Thoracic aorta (tissue), 2 donors: Measurements from ENCODE around the gene PCNX4. TPM values are rescaled to one million over a fixed set of nuclear protein-coding genes. Genes with fewer than 3 reads are reported as not detected.

Experiments used
- ATAC-seq: fragments of 150-250 bp; one replicate; pipeline ENCODE4 v1.8.0; 2017; ENCODE audit warnings: low read depth; ENCODE audit not compliant: insufficient number of reproducible peaks, low FRiP score
- DNase-seq: peaks from one replicate; pipeline ENCODE4 v3.0.0-alpha.2; 2020; ENCODE audit warnings: low spot score
- H3K27ac ChIP-seq, 2 donors: fragments of 200-600 bp; sonication (generic); 1 replicate in 1 of 2; 2 replicates in 1 of 2; pipeline ENCODE4 v1.5.1; 2016; ENCODE audit warnings: mild to moderate bottlenecking in 2 of 2, moderate library complexity in 2 of 2
- H3K27me3 ChIP-seq: fragments of 200-600 bp; sonication (generic); replicated peaks from 2 replicates; pipeline ENCODE4 v1.6.0; 2016; ENCODE audit warnings: mild to moderate bottlenecking; ENCODE audit not compliant: insufficient read depth
- H3K36me3 ChIP-seq: fragments of 200-600 bp; sonication (generic); one replicate; pipeline ENCODE4 v1.5.1; 2016
- H3K4me1 ChIP-seq, 2 donors: fragments of 200-600 bp; sonication (generic); 1 replicate in 1 of 2; 2 replicates in 1 of 2; pipeline versions ENCODE4 v1.5.1 to v1.6.0; 2016; ENCODE audit warnings: low read depth in 2 of 2, mild to moderate bottlenecking in 1 of 2; ENCODE audit not compliant: control insufficient read depth in 1 of 2
- H3K4me3 ChIP-seq: fragments of 200-600 bp; sonication (generic); 2 replicates; pipeline ENCODE4 v1.5.1; 2016; ENCODE audit warnings: mild to moderate bottlenecking
- H3K9me3 ChIP-seq: fragments of 200-600 bp; sonication (generic); 2 replicates; pipeline ENCODE4 v1.5.1; 2016
- total RNA-seq, 2 donors: library from RNA; depleted of rRNA; stranded (reverse); fragments of >200 nt; gene quantifications; one replicate each; pipeline versions ENCODE4 v1.1.0 to v1.2.3, GENCODE V29; 2016
- TF ChIP-seq, protein P1 (sequence below): fragments of 200-600 bp; sonication (generic); IDR thresholded peaks from one replicate; pipeline ENCODE4 v1.5.1; 2019; ENCODE audit warnings: antibody characterized with exemption

PCNX4 gene
- total RNA-seq, 2 donors from 2014 or later, result 26.7 to 73.2 TPM

DNA sequence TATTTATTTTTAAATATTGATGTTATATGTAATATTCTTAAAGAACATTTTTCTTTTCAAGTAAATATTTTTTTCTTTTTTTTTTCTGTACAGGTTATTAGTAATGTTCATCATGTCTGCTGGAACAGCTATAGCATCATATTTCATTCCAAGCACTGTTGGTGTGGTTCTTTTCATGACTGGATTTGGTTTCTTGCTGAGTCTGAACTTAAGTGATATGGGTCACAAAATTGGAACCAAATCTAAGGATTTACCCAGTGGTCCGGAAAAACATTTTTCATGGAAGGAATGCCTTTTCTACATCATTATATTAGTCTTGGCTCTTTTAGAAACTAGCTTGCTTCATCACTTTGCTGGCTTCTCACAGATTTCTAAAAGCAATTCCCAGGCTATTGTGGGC, 23.2 kb downstream of the PCNX4 start:
- Histone ChIP-seq H3K4me1 (no peaks in the 10 kb centered on the region), H3K36me3 (no peaks in the 10 kb centered on the region), H3K9me3 (no peaks in the 10 kb centered on the region), H3K27me3 (no peaks in the 10 kb centered on the region), H3K27ac (no peak overlapping the region), H3K4me3 (no peak overlapping the region)
- TF ChIP-seq, protein P1, sequence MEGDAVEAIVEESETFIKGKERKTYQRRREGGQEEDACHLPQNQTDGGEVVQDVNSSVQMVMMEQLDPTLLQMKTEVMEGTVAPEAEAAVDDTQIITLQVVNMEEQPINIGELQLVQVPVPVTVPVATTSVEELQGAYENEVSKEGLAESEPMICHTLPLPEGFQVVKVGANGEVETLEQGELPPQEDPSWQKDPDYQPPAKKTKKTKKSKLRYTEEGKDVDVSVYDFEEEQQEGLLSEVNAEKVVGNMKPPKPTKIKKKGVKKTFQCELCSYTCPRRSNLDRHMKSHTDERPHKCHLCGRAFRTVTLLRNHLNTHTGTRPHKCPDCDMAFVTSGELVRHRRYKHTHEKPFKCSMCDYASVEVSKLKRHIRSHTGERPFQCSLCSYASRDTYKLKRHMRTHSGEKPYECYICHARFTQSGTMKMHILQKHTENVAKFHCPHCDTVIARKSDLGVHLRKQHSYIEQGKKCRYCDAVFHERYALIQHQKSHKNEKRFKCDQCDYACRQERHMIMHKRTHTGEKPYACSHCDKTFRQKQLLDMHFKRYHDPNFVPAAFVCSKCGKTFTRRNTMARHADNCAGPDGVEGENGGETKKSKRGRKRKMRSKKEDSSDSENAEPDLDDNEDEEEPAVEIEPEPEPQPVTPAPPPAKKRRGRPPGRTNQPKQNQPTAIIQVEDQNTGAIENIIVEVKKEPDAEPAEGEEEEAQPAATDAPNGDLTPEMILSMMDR, result no peak
- DNase-seq (no peak), ATAC-seq (no peak)

DNA sequence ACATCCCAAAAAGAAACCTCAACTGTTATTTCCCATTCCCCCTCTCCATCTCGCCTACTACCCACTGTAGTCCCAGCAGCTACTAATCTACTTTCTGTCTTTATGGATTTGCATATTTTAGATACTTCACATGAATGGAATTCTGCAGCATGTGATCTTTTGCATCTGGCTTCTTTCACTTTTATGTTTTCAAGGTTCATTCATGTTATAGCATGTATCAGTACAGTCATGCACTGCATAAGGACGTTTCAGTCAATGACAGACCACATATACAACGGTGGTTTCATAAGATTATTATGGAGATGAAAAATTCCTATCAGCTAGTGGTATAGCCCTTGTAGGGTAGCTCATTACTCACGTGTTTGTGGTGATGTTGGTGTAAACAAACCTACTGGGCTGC, 24.5 kb downstream of the PCNX4 start:
- Histone ChIP-seq H3K4me1 (no peaks in the 10 kb centered on the region), H3K4me3 (no peak overlapping the region), H3K27me3 (no peaks in the 10 kb centered on the region), H3K36me3 (no peaks in the 10 kb centered on the region), H3K9me3 (no peaks in the 10 kb centered on the region), H3K27ac (no peak overlapping the region)
- TF ChIP-seq, protein P1, result no peak
- ATAC-seq (no peak), DNase-seq (no peak)

DNA sequence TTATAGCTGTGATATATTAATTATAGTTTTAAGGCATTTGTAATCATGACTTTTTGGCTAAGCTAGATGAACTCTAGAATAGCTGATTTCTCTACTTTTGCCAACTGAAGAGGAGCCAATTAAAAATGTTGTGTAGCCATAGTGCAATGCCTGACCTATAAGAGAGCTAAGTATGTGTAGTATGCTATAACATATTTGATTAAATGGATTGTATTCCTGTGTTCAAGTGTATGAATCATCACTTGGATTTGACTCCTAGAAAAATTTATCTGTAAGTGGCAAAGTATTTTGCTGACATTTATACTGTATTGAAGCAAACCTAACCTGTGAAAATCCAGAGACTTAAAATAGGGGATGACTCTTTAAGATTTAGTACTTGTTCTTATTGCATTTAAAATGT, 34.2 kb downstream of the PCNX4 start:
- H3K4me3 ChIP-seq, result no peak overlapping the region
- H3K4me1 ChIP-seq, result no peaks in the 10 kb centered on the region
- DNase-seq (no peak), ATAC-seq (no peak)
- H3K9me3 ChIP-seq, result no peaks in the 10 kb centered on the region
- H3K27ac ChIP-seq, result no peak overlapping the region
- peaks cover 13% of the 10 kb centered on the region for H3K36me3 ChIP-seq
- TF ChIP-seq, protein P1, result no peak
- no peaks in the 10 kb centered on the region for H3K27me3 ChIP-seq

DNA sequence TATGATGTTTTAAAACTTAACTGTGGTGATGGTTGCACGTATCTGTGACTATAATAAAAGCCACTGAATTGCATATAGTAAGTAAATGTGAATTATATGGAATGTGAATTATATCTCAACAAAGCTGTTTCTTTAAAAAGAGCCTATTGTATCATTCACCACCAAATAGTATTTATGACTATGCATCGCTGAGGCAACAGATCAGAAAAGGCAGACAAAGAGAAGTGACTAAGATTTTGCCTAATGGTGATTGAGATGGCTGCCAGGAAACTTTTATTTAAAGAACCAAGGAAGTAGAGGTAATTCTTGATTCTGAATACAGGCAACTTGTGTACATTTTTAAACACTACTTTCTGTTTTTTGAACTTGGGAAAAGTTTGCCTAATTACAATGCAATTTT, 41.8 kb downstream of the PCNX4 start:
- ATAC-seq (no peak), DNase-seq (no peak)
- H3K9me3 ChIP-seq, result no peaks in the 10 kb centered on the region
- no peaks in the 10 kb centered on the region for H3K36me3 ChIP-seq
- no peak overlapping the region for H3K27ac ChIP-seq
- TF ChIP-seq, protein P1, result no peak
- no peak overlapping the region for H3K4me3 ChIP-seq
- H3K27me3 ChIP-seq, result no peaks in the 10 kb centered on the region
- no peaks in the 10 kb centered on the region for H3K4me1 ChIP-seq

DNA sequence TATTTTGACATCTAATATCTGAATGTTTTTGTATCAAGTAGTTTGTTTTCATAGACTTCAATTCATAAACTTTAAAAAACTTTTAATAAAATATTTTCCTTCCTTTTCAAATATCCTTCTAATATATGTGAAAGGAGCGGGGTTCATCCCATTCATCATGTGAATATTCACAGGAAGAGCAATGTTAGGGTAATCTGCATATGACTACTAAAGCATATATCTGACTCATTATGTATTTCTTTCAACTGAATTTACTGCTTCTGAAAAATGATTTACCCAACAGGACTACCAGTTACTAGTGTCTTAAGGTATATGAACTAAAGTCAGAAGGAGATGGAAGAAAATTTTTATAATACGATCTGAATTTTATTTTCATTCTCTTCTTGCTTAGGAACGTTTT, 43.0 kb downstream of the PCNX4 start:
- TF ChIP-seq, protein P1, result no peak
- ATAC-seq, result no peak
- no peaks in the 10 kb centered on the region for H3K27me3 ChIP-seq

More for the DNA sequence above, 43.0 kb downstream of the PCNX4 start:
- Histone ChIP-seq H3K4me3 (no peak overlapping the region), H3K9me3 (no peaks in the 10 kb centered on the region), H3K27ac (no peak overlapping the region), H3K4me1 (no peaks in the 10 kb centered on the region), H3K36me3 (no peaks in the 10 kb centered on the region)
- no peak for DNase-seq
